Smooth muscle cell (in vitro differentiated cells): ENCODE data around the gene MYL2. TPM values are rescaled to one million over a fixed set of nuclear protein-coding genes. Genes with fewer than 3 reads are reported as not detected.

ENCODE experiments used
- DNase-seq: peaks from one replicate; lab custom pipeline; 2025; ENCODE audit not compliant: unreplicated experiment; lab: John Stamatoyannopoulos, UW
- H2AFZ ChIP-seq: fragments of 200-600 bp; sonication (generic); 2 replicates; pipeline ENCODE4 v1.6.0; 2016; ENCODE audit warnings: antibody characterized with exemption, low read depth, mild to moderate bottlenecking
- H3F3A ChIP-seq: fragments of 200-600 bp; sonication (generic); 2 replicates; pipeline ENCODE4 v1.6.0; 2017; ENCODE audit warnings: antibody characterized with exemption, low read depth
- H3K27ac ChIP-seq: fragments of 200-600 bp; sonication (generic); 2 replicates; pipeline ENCODE4 v1.5.1; 2016; ENCODE audit warnings: low read depth, mild to moderate bottlenecking
- H3K27me3 ChIP-seq: fragments of 200-600 bp; sonication (generic); 2 replicates; pipeline ENCODE4 v1.6.1; 2016; ENCODE audit warnings: low read depth, mild to moderate bottlenecking
- H3K36me3 ChIP-seq: fragments of 200-600 bp; sonication (generic); 2 replicates; pipeline ENCODE4 v1.5.1; 2016; ENCODE audit warnings: low read depth
- H3K4me1 ChIP-seq: fragments of 200-600 bp; sonication (generic); 2 replicates; pipeline ENCODE4 v1.5.1; 2016; ENCODE audit warnings: low read depth
- H3K4me2 ChIP-seq: fragments of 200-600 bp; sonication (generic); 2 replicates; pipeline ENCODE4 v1.6.0; 2016; ENCODE audit warnings: mild to moderate bottlenecking
- H3K4me3 ChIP-seq: fragments of 200-600 bp; sonication (generic); 2 replicates; pipeline ENCODE4 v1.5.1; 2016; ENCODE audit warnings: mild to moderate bottlenecking
- H3K79me2 ChIP-seq: fragments of 200-600 bp; sonication (generic); 2 replicates; pipeline ENCODE4 v1.6.0; 2016; ENCODE audit warnings: low read depth, mild to moderate bottlenecking
- H3K9ac ChIP-seq: fragments of 200-600 bp; sonication (generic); 2 replicates; pipeline ENCODE4 v1.6.0; 2016; ENCODE audit warnings: low read depth
- H3K9me3 ChIP-seq: fragments of 200-600 bp; sonication (generic); replicated peaks from 2 replicates; pipeline ENCODE4 v1.5.1; 2016; ENCODE audit warnings: low read depth
- H4K20me1 ChIP-seq: fragments of 200-600 bp; sonication (generic); 2 replicates; pipeline ENCODE4 v1.6.0; 2016; ENCODE audit warnings: low read depth
- WGBS: methylation state at CpG from one replicate; pipeline ENCODE4 v1.1.7; 2016; ENCODE audit warnings: low lambda C conversion rate; 5-methylcytosine and 5-hydroxymethylcytosine counted together
- polyA plus RNA-seq: library from polyadenylated mRNA; unstranded; fragments of >200 nt; fragmentation: Nextera tagmentation; extraction: Ambion mirVana; gene quantifications from 2 replicates; pipeline ENCODE4 v1.2.1, GENCODE V29; 2016
- total RNA-seq: library from RNA; depleted of rRNA; stranded (reverse); fragments of >200 nt; gene quantifications from 2 replicates; pipeline ENCODE4 v1.2.3, GENCODE V29; 2014
- TF ChIP-seq, protein P1 (sequence below): fragments of 200-600 bp; sonication (generic); IDR thresholded peaks from 2 replicates; pipeline ENCODE4 v1.5.1; 2017; ENCODE audit warnings: borderline replicate concordance, mild to moderate bottlenecking, antibody characterized with exemption; ENCODE audit not compliant: insufficient read depth, poor library complexity, severe bottlenecking

The MYL2 gene
- total and polyA plus RNA-seq, 2 experiments from 2014 or later, result not detected

- Histone ChIP-seq H3K4me1 (no peaks in the 10 kb centered on the region), H3K9me3 (no peaks in the 10 kb centered on the region), H4K20me1 (no peaks in the 10 kb centered on the region), H3K79me2 (no peaks in the 10 kb centered on the region), H3K4me2 (peak overlapping the region; percentile 12), H3K4me3 (no peak overlapping the region), H3F3A (no peaks in the 10 kb centered on the region), H3K9ac (no peak overlapping the region), H2AFZ (no peak overlapping the region), H3K27ac (no peak overlapping the region), H3K27me3 (peaks cover 10% of the 10 kb centered on the region), H3K36me3 (no peaks in the 10 kb centered on the region)
- TF ChIP-seq, protein P1, sequence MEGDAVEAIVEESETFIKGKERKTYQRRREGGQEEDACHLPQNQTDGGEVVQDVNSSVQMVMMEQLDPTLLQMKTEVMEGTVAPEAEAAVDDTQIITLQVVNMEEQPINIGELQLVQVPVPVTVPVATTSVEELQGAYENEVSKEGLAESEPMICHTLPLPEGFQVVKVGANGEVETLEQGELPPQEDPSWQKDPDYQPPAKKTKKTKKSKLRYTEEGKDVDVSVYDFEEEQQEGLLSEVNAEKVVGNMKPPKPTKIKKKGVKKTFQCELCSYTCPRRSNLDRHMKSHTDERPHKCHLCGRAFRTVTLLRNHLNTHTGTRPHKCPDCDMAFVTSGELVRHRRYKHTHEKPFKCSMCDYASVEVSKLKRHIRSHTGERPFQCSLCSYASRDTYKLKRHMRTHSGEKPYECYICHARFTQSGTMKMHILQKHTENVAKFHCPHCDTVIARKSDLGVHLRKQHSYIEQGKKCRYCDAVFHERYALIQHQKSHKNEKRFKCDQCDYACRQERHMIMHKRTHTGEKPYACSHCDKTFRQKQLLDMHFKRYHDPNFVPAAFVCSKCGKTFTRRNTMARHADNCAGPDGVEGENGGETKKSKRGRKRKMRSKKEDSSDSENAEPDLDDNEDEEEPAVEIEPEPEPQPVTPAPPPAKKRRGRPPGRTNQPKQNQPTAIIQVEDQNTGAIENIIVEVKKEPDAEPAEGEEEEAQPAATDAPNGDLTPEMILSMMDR, result peak; percentile 97
- peak; percentile 7 for DNase-seq
- WGBS, result 4% methylated on average over 21 of the region's 21 CpGs
Measured at GRCh38 chr12:110937104-110937641, 16.8 kb upstream of the MYL2 start.

GRCh38 chr12:110936367-110937103 is 16.2 kb upstream of the MYL2 start:
- no peak overlapping the region for H3K9ac ChIP-seq
- H3K4me1 ChIP-seq, result no peaks in the 10 kb centered on the region
- no peaks in the 10 kb centered on the region for H3K79me2 ChIP-seq
- H3K4me3 ChIP-seq, result no peak overlapping the region
- 24% methylated on average over 13 of the region's 13 CpGs for WGBS
- H3K27ac ChIP-seq, result no peak overlapping the region
- H3F3A ChIP-seq, result no peaks in the 10 kb centered on the region
- H3K4me2 ChIP-seq, result no peak overlapping the region
- H3K27me3 ChIP-seq, result peaks cover 10% of the 10 kb centered on the region
- no peaks in the 10 kb centered on the region for H3K36me3 ChIP-seq
- no peaks in the 10 kb centered on the region for H3K9me3 ChIP-seq
- H4K20me1 ChIP-seq, result no peaks in the 10 kb centered on the region
- no peak overlapping the region for H2AFZ ChIP-seq
- TF ChIP-seq, protein P1, result no peak
- DNase-seq, result no peak

DNA sequence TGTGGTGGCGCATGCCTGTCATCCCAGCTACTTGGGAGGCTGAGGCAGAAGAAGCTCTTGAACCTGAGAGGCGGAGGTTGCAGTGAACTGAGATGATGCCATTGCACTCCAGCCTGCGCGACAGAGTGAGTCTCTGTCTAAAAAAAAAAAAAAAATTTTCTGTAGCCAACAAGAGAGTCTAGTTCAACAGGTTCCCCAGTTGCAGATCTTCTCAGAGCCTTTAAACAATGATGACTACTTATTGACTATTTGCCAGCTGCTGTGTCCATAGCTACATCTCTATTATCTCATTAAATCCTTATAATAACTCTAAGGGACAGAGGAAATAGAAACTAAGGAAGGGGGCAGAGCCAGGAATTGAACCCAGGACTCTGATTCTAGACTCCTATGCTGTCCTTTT is 15.2 kb upstream of the MYL2 start:
- Histone ChIP-seq H3K9me3 (no peaks in the 10 kb centered on the region), H3K9ac (no peak overlapping the region), H3K4me2 (no peak overlapping the region), H3K4me1 (no peaks in the 10 kb centered on the region), H3K27ac (no peak overlapping the region), H2AFZ (no peak overlapping the region), H3K36me3 (no peaks in the 10 kb centered on the region), H3K79me2 (no peaks in the 10 kb centered on the region), H3F3A (no peaks in the 10 kb centered on the region), H4K20me1 (no peaks in the 10 kb centered on the region), H3K27me3 (peaks cover 10% of the 10 kb centered on the region), H3K4me3 (no peak overlapping the region)
- 83% methylated on average over 4 of the region's 4 CpGs for whole genome bisulfite sequencing
- DNase-seq, result no peak
- TF ChIP-seq, protein P1, result no peak
